HEK293 (cell line): Measurements from ENCODE around the gene SERPINA1.
A peak's percentile ranks its signal among the peaks of the same experiment; 100 is the strongest.

Experiments used
- CTCF ChIA-PET: fragments of 350-600 bp; formaldehyde crosslinking; extraction: SDS; loops from one replicate; lab custom pipeline; 2021; ENCODE audit warnings: antibody characterized with exemption; lab: Yijun Ruan, JAX
- POLR2A ChIA-PET: fragments of 300-600 bp; formaldehyde crosslinking; extraction: SDS; loops from one replicate; lab custom pipeline; 2020; ENCODE audit warnings: antibody characterized with exemption, inconsistent platforms; lab: Yijun Ruan, JAX
- H3K27ac ChIP-seq: fragments of 200-500 bp; sonication (Bioruptor generic); 2 replicates; pipeline ENCODE4 v1.5.1; 2014; ENCODE audit warnings: low read depth, low read length, control low read depth, inconsistent platforms; ENCODE audit errors: extremely low read depth
- H3K36me3 ChIP-seq, 2 experiments: fragments of 200-500 bp in 1 of 2; sonication (Bioruptor generic) in 1 of 2; 1 replicate in 1 of 2; 2 replicates in 1 of 2; pipeline ENCODE4 v1.5.1; 2014 to 2017; ENCODE audit warnings: inconsistent platforms in 2 of 2, low read length in 2 of 2; ENCODE audit not compliant: control insufficient read depth in 2 of 2, insufficient read depth in 1 of 2
- H3K4me1 ChIP-seq: fragments of 200-500 bp; sonication (Bioruptor generic); 2 replicates; pipeline ENCODE4 v1.5.1; 2014; ENCODE audit warnings: mild to moderate bottlenecking, low read length, inconsistent platforms; ENCODE audit not compliant: control insufficient read depth, insufficient read depth
- H3K4me3 ChIP-seq: 2 replicates; pipeline ENCODE4 v1.5.1; 2011; ENCODE audit warnings: low read depth, mild to moderate bottlenecking, control low read depth, low read length, moderate library complexity
- H3K9me3 ChIP-seq: fragments of 200-500 bp; sonication (Bioruptor generic); 2 replicates; pipeline ENCODE4 v1.5.1; 2014; ENCODE audit warnings: low read depth, low read length, inconsistent platforms; ENCODE audit not compliant: control insufficient read depth, insufficient read depth
- GLI2 ChIP-seq: fragments of 450-650 bp; formaldehyde crosslinking; IDR thresholded peaks from 2 replicates; pipeline ENCODE4; 2017; ENCODE audit warnings: missing biosample characterization, missing genetic modification characterization, low read depth, borderline replicate concordance
- KLF7 ChIP-seq: fragments of 450-650 bp; formaldehyde crosslinking; IDR thresholded peaks from 2 replicates; pipeline ENCODE4 v1.5.1; 2016; ENCODE audit warnings: missing biosample characterization, missing genetic modification characterization, borderline replicate concordance
- KLF9 ChIP-seq: fragments of 450-650 bp; formaldehyde crosslinking; IDR thresholded peaks from 2 replicates; pipeline ENCODE4 v1.5.1; 2016; ENCODE audit warnings: missing biosample characterization, missing genetic modification characterization, low read depth
- SALL2 ChIP-seq: fragments of 450-650 bp; formaldehyde crosslinking; IDR thresholded peaks from 2 replicates; pipeline ENCODE4 v1.5.0; 2017; ENCODE audit warnings: missing biosample characterization, mild to moderate bottlenecking, missing genetic modification characterization, borderline replicate concordance
- SP3 ChIP-seq: fragments of 450-650 bp; formaldehyde crosslinking; IDR thresholded peaks from 2 replicates; pipeline ENCODE4 v1.5.1; 2016; ENCODE audit warnings: missing biosample characterization, missing genetic modification characterization
- ZFHX2 ChIP-seq: fragments of 450-650 bp; formaldehyde crosslinking; conservative IDR thresholded peaks from 2 replicates; pipeline ENCODE4 v1.5.1; 2016; ENCODE audit warnings: missing biosample characterization, missing genetic modification characterization
- ZNF114 ChIP-seq: fragments of 450-650 bp; formaldehyde crosslinking; IDR thresholded peaks from 2 replicates; pipeline ENCODE4 v1.5.0; 2017; ENCODE audit warnings: missing biosample characterization, missing genetic modification characterization
- ZNF274 ChIP-seq, 2 experiments: fragments of 200-500 bp in 1 of 2; fragments of 450-650 bp in 1 of 2; sonication (Bioruptor generic) in 1 of 2; formaldehyde crosslinking in 1 of 2; IDR thresholded peaks; 2 replicates each; pipeline versions ENCODE4 v1.5.1 to v1.6.1; 2014 to 2016; ENCODE audit warnings: borderline replicate concordance in 1 of 2, inconsistent platforms in 1 of 2, low read length in 1 of 2, missing biosample characterization in 1 of 2, missing genetic modification characterization in 1 of 2
- ZNF391 ChIP-seq: fragments of 450-650 bp; formaldehyde crosslinking; IDR thresholded peaks from 2 replicates; pipeline ENCODE4 v1.5.1; 2016; ENCODE audit warnings: low read depth, missing biosample characterization, missing genetic modification characterization, borderline replicate concordance
- ZNF416 ChIP-seq: fragments of 450-650 bp; formaldehyde crosslinking; IDR thresholded peaks from 2 replicates; pipeline ENCODE4 v1.5.1; 2016; ENCODE audit warnings: missing biosample characterization, missing genetic modification characterization
- ZNF423 ChIP-seq: fragments of 450-650 bp; formaldehyde crosslinking; IDR thresholded peaks from 2 replicates; pipeline ENCODE4 v1.5.1; 2016; ENCODE audit warnings: missing biosample characterization, missing genetic modification characterization
- ZNF549 ChIP-seq: fragments of 450-650 bp; IDR thresholded peaks from 2 replicates; pipeline ENCODE4 v1.5.1; 2018; ENCODE audit warnings: missing biosample characterization, missing genetic modification characterization, mild to moderate bottlenecking, inconsistent platforms, moderate library complexity
- ZNF621 ChIP-seq: fragments of 450-650 bp; formaldehyde crosslinking; IDR thresholded peaks from 2 replicates; pipeline ENCODE4 v1.5.1; 2017; ENCODE audit warnings: missing biosample characterization, missing genetic modification characterization
- ZNF654 ChIP-seq: fragments of 450-650 bp; formaldehyde crosslinking; IDR thresholded peaks from 2 replicates; pipeline ENCODE4 v1.5.1; 2016; ENCODE audit warnings: low read depth, missing biosample characterization, missing genetic modification characterization
- TF ChIP-seq, protein P1 (sequence below): fragments of 450-650 bp; formaldehyde crosslinking; IDR thresholded peaks from 2 replicates; pipeline ENCODE4 v1.5.1; 2016; ENCODE audit warnings: missing biosample characterization, missing genetic modification characterization
- TF ChIP-seq, protein P2 (sequence below): fragments of 450-650 bp; formaldehyde crosslinking; IDR thresholded peaks from 2 replicates; pipeline ENCODE4 v1.5.1; 2016; ENCODE audit warnings: missing biosample characterization, missing genetic modification characterization, borderline replicate concordance
- TF ChIP-seq, protein P3 (sequence below): fragments of 450-650 bp; formaldehyde crosslinking; IDR thresholded peaks from 2 replicates; pipeline ENCODE4 v1.5.1; 2016; ENCODE audit warnings: missing biosample characterization, missing genetic modification characterization, low read depth
- TF ChIP-seq, protein P4 (sequence below): fragments of 450-650 bp; formaldehyde crosslinking; IDR thresholded peaks from 2 replicates; pipeline ENCODE4 v1.5.0; 2017; ENCODE audit warnings: missing biosample characterization, missing genetic modification characterization, borderline replicate concordance

Gene SERPINA1

DNA sequence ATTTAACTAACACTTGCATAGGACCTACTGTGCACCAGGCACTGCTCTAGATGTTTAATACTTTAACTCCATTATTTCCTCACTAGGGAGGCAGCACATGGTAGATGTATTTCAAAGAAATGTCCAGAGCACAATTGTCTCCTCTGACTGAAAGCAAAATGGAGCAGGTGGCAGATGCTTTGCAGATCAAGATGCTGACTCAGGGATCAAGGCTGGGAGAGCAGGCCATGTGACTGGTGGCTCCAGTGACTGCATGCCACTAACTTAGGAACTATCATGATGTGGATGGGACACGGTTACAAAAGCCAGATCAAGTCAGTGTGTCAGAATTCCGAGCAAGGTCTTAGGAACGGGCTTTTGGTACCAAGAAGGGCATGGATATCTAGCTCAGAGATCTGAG lies 36.0 kb upstream of the SERPINA1 start:
- Histone ChIP-seq H3K4me3 (no peak overlapping the region), H3K4me1 (no peaks in the 10 kb centered on the region), H3K27ac (no peak overlapping the region), H3K36me3 (no peaks in the 10 kb centered on the region), H3K9me3 (no peaks in the 10 kb centered on the region)
- CTCF ChIA-PET: interaction anchor here (0.6 to 1.6 kb wide), 2 partner anchors 9 to 216 kb away, joined by 3 to 6 read pairs; no protein-coding TSS in a partner anchor
- TF ChIP-seq ZNF621 (tag by site-specific recombination) (no peak), SALL2 (tag by site-specific recombination) (no peak), ZNF114 (tag by site-specific recombination) (no peak), ZNF274 (IDR thresholded peaks at IDR 0.05; ENCODE audit: low read length) (no peak), ZNF274 (tag by site-specific recombination; IDR thresholded peaks at IDR 0.05; ENCODE audit: borderline replicate concordance) (no peak)
- POLR2A ChIA-PET: no interaction called here

DNA sequence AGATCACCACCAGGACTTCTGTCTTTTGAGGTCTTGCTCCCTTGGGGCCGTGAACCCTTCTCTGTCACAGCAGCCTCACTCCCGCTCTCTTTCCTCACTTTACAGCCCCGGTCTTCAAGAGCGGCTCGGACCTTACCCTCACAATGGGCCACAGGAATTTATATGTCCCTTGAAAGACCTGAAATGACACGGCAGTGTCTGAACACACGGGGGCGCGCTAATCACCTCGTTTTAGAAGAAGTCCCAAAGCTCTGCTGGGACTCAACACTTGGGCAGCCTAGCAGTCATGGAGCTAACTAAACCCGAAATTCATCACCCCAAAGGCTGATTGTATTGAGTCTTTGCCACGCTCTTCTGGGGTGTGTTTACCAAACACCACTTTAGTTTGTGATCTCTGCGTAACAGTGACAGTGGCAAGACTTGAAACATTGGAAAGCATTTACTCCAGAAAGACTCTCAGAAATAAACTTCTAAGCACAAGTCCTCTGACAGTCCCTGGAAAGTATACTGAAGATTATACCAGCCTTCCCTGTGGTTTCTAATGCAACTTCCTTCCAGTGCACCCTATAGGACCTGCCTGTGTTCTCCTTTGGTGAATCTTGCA lies 35.2 kb upstream of the SERPINA1 start:
- no peaks in the 10 kb centered on the region for H3K9me3 ChIP-seq
- H3K4me3 ChIP-seq: no peak overlapping the region
- ChIA-PET POLR2A (no interaction called here), CTCF (interaction anchor here (0.5 to 4.2 kb wide), 15 partner anchors 10 to 719 kb away, joined by 3 to 29 read pairs (median 4); no protein-coding TSS in a partner anchor)
- TF ChIP-seq ZNF391 (tag by site-specific recombination) (no peak), ZNF549 (peak; percentile 71), KLF9 (tag by site-specific recombination) (no peak), GLI2 (tag by site-specific recombination) (no peak), ZFHX2 (tag by site-specific recombination) (no peak), ZNF654 (peak; percentile 55), SP3 (tag by site-specific recombination) (no peak), ZNF416 (tag by site-specific recombination) (no peak), KLF7 (tag by site-specific recombination) (no peak), ZNF423 (tag by site-specific recombination) (no peak)
- TF ChIP-seq, protein P1, sequence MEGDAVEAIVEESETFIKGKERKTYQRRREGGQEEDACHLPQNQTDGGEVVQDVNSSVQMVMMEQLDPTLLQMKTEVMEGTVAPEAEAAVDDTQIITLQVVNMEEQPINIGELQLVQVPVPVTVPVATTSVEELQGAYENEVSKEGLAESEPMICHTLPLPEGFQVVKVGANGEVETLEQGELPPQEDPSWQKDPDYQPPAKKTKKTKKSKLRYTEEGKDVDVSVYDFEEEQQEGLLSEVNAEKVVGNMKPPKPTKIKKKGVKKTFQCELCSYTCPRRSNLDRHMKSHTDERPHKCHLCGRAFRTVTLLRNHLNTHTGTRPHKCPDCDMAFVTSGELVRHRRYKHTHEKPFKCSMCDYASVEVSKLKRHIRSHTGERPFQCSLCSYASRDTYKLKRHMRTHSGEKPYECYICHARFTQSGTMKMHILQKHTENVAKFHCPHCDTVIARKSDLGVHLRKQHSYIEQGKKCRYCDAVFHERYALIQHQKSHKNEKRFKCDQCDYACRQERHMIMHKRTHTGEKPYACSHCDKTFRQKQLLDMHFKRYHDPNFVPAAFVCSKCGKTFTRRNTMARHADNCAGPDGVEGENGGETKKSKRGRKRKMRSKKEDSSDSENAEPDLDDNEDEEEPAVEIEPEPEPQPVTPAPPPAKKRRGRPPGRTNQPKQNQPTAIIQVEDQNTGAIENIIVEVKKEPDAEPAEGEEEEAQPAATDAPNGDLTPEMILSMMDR: peak; percentile 49; the same call in 1 of the 2 replicates
- TF ChIP-seq, protein P2, sequence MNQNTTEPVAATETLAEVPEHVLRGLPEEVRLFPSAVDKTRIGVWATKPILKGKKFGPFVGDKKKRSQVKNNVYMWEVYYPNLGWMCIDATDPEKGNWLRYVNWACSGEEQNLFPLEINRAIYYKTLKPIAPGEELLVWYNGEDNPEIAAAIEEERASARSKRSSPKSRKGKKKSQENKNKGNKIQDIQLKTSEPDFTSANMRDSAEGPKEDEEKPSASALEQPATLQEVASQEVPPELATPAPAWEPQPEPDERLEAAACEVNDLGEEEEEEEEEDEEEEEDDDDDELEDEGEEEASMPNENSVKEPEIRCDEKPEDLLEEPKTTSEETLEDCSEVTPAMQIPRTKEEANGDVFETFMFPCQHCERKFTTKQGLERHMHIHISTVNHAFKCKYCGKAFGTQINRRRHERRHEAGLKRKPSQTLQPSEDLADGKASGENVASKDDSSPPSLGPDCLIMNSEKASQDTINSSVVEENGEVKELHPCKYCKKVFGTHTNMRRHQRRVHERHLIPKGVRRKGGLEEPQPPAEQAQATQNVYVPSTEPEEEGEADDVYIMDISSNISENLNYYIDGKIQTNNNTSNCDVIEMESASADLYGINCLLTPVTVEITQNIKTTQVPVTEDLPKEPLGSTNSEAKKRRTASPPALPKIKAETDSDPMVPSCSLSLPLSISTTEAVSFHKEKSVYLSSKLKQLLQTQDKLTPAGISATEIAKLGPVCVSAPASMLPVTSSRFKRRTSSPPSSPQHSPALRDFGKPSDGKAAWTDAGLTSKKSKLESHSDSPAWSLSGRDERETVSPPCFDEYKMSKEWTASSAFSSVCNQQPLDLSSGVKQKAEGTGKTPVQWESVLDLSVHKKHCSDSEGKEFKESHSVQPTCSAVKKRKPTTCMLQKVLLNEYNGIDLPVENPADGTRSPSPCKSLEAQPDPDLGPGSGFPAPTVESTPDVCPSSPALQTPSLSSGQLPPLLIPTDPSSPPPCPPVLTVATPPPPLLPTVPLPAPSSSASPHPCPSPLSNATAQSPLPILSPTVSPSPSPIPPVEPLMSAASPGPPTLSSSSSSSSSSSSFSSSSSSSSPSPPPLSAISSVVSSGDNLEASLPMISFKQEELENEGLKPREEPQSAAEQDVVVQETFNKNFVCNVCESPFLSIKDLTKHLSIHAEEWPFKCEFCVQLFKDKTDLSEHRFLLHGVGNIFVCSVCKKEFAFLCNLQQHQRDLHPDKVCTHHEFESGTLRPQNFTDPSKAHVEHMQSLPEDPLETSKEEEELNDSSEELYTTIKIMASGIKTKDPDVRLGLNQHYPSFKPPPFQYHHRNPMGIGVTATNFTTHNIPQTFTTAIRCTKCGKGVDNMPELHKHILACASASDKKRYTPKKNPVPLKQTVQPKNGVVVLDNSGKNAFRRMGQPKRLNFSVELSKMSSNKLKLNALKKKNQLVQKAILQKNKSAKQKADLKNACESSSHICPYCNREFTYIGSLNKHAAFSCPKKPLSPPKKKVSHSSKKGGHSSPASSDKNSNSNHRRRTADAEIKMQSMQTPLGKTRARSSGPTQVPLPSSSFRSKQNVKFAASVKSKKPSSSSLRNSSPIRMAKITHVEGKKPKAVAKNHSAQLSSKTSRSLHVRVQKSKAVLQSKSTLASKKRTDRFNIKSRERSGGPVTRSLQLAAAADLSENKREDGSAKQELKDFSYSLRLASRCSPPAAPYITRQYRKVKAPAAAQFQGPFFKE (tag by site-specific recombination): no peak
- TF ChIP-seq, protein P3, sequence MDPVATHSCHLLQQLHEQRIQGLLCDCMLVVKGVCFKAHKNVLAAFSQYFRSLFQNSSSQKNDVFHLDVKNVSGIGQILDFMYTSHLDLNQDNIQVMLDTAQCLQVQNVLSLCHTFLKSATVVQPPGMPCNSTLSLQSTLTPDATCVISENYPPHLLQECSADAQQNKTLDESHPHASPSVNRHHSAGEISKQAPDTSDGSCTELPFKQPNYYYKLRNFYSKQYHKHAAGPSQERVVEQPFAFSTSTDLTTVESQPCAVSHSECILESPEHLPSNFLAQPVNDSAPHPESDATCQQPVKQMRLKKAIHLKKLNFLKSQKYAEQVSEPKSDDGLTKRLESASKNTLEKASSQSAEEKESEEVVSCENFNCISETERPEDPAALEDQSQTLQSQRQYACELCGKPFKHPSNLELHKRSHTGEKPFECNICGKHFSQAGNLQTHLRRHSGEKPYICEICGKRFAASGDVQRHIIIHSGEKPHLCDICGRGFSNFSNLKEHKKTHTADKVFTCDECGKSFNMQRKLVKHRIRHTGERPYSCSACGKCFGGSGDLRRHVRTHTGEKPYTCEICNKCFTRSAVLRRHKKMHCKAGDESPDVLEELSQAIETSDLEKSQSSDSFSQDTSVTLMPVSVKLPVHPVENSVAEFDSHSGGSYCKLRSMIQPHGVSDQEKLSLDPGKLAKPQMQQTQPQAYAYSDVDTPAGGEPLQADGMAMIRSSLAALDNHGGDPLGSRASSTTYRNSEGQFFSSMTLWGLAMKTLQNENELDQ (tag by site-specific recombination): no peak
- TF ChIP-seq, protein P4, sequence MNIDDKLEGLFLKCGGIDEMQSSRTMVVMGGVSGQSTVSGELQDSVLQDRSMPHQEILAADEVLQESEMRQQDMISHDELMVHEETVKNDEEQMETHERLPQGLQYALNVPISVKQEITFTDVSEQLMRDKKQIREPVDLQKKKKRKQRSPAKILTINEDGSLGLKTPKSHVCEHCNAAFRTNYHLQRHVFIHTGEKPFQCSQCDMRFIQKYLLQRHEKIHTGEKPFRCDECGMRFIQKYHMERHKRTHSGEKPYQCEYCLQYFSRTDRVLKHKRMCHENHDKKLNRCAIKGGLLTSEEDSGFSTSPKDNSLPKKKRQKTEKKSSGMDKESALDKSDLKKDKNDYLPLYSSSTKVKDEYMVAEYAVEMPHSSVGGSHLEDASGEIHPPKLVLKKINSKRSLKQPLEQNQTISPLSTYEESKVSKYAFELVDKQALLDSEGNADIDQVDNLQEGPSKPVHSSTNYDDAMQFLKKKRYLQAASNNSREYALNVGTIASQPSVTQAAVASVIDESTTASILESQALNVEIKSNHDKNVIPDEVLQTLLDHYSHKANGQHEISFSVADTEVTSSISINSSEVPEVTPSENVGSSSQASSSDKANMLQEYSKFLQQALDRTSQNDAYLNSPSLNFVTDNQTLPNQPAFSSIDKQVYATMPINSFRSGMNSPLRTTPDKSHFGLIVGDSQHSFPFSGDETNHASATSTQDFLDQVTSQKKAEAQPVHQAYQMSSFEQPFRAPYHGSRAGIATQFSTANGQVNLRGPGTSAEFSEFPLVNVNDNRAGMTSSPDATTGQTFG: no peak
- H3K36me3 ChIP-seq: no peaks in the 10 kb centered on the region
- no peak overlapping the region for H3K27ac ChIP-seq
- H3K4me1 ChIP-seq: no peaks in the 10 kb centered on the region
